Stomach (tissue), 4 donors: Measurements from ENCODE around the gene CDK11B.

ENCODE experiments used
- CTCF ChIP-seq, 7 experiments: fragments of 450-650 bp in 4 of 7; fragments of 200-600 bp in 3 of 7; sonication (generic) in 3 of 7; IDR thresholded peaks; one replicate each; pipeline ENCODE4 v1.5.1; 2016 to 2019; ENCODE audit warnings: antibody characterized with exemption in 7 of 7, control low read depth in 2 of 7, mild to moderate bottlenecking in 1 of 7
- POLR2A ChIP-seq, 4 donors: fragments of 450-650 bp; IDR thresholded peaks; one replicate each; pipeline ENCODE4 v1.6.1; 2016; ENCODE audit warnings: antibody characterized with exemption in 4 of 4, control low read depth in 2 of 4, mild to moderate bottlenecking in 1 of 4, moderate library complexity in 1 of 4
- POLR2AphosphoS5 ChIP-seq, 3 donors: sonication (generic); formaldehyde crosslinking; IDR thresholded peaks; one replicate each; pipeline ENCODE4 v1.6.1; 2016; ENCODE audit warnings: antibody characterized with exemption in 3 of 3

- TF ChIP-seq POLR2A (IDR thresholded peaks at IDR 0.05) (no peak), CTCF (IDR thresholded peaks at IDR 0.05) (no peak), POLR2AphosphoS5 (IDR thresholded peaks at IDR 0.05) (no peak)
Measured at GRCh38 chr1:1617925-1618324, 40.9 kb downstream of the CDK11B start.
